Right lobe of liver (tissue), 6 donors: ENCODE data around the gene LRMDA. TPM values are rescaled to one million over a fixed set of nuclear protein-coding genes. Genes with fewer than 3 reads are reported as not detected.

Source experiments
- ATAC-seq, 4 donors: fragments of 200-7000 bp; cut with Tn5 transposase; one replicate each; pipeline ENCODE4 v1.9.1; 2020; ENCODE audit warnings: mild to moderate bottlenecking in 4 of 4, moderate library complexity in 4 of 4
- DNase-seq, 3 donors: peaks; one replicate each; pipeline ENCODE4 v3.0.0-alpha.2; 2020
- H3K27ac ChIP-seq, 3 donors: fragments of 200-600 bp; one replicate each; pipeline ENCODE4 v1.8.0; 2022
- H3K27me3 ChIP-seq, 2 donors: fragments of 200-600 bp; one replicate each; pipeline ENCODE4 v1.8.0; 2022
- H3K36me3 ChIP-seq, 4 donors: fragments of 200-600 bp; sonication (generic) in 1 of 4; one replicate each; pipeline versions ENCODE4 v1.5.1 to v1.8.0; 2017 to 2022; ENCODE audit warnings: control low read depth in 1 of 4
- H3K4me1 ChIP-seq, 4 donors: fragments of 200-600 bp; sonication (generic) in 1 of 4; one replicate each; pipeline versions ENCODE4 v1.5.1 to v1.8.0; 2017 to 2022; ENCODE audit warnings: control low read depth in 1 of 4
- H3K4me3 ChIP-seq, 3 donors: fragments of 200-600 bp; one replicate each; pipeline ENCODE4 v1.8.0; 2022
- H3K9me3 ChIP-seq, 4 donors: fragments of 200-600 bp; sonication (generic) in 1 of 4; one replicate each; pipeline versions ENCODE4 v1.5.1 to v1.8.0; 2017 to 2022; ENCODE audit warnings: control low read depth in 1 of 4
- POLR2A ChIP-seq: fragments of 450-650 bp; IDR thresholded peaks from one replicate; pipeline ENCODE4 v1.6.1; 2017; ENCODE audit warnings: antibody characterized with exemption, mild to moderate bottlenecking
- WGBS: methylation state at CpG from one replicate; pipeline ENCODE4 v1.1.6; 2018; ENCODE audit warnings: low coverage, low lambda C conversion rate; ENCODE audit not compliant: insufficient coverage; ENCODE audit errors: missing lambda C conversion rate; 5-methylcytosine and 5-hydroxymethylcytosine counted together
- intact Hi-C, 2 donors: fragments of 100-400 bp; cut with DNase I; formaldehyde crosslinking; loops; one replicate each; pipeline versions ENCODE4 v1.11.2 to v1.14.1; 2022
- total RNA-seq, 6 experiments: library from RNA; depleted of rRNA in 2 of 6; stranded (reverse); fragments of >200 nt in 2 of 6; fragmentation: NEBNext Ultra II Directional in 3 of 6; extraction: Animal tissue kit (Norgen Biotek cat#: 25700) in 3 of 6; gene quantifications; one replicate each; pipeline versions ENCODE4 v1.1.0 to v1.2.4, GENCODE V29; 2016 to 2023
- TF ChIP-seq, protein P1 (sequence below), 4 donors: fragments of 200-600 bp in 3 of 4; fragments of 450-650 bp in 1 of 4; IDR thresholded peaks; one replicate each; pipeline versions ENCODE4 v1.5.1 to v1.8.0; 2016 to 2022; ENCODE audit warnings: antibody characterized with exemption in 4 of 4, mild to moderate bottlenecking in 2 of 4
- donor health status: DM: no; HTN: yes; CAD: no.
- donor health status: DM: no; HTN: no; CAD: no.
- donor health status: DM: no; HTN: no; CAD: no.
- donor health status: DM: no; HTN: yes; CAD: no.
- donor health status: DM: no; HTN: yes; CAD: no.

The LRMDA gene
- total RNA-seq, 6 experiments from 2014 or later = 9.9 to 19.9 (median 16.3) TPM

- WGBS = 100% methylated on average over 1 of the region's 6 CpGs
- no peaks in the 10 kb centered on the region for H3K36me3 ChIP-seq
- ATAC-seq (no peak), DNase-seq (no peak)
- no peak for TF ChIP-seq POLR2A
- TF ChIP-seq, protein P1, sequence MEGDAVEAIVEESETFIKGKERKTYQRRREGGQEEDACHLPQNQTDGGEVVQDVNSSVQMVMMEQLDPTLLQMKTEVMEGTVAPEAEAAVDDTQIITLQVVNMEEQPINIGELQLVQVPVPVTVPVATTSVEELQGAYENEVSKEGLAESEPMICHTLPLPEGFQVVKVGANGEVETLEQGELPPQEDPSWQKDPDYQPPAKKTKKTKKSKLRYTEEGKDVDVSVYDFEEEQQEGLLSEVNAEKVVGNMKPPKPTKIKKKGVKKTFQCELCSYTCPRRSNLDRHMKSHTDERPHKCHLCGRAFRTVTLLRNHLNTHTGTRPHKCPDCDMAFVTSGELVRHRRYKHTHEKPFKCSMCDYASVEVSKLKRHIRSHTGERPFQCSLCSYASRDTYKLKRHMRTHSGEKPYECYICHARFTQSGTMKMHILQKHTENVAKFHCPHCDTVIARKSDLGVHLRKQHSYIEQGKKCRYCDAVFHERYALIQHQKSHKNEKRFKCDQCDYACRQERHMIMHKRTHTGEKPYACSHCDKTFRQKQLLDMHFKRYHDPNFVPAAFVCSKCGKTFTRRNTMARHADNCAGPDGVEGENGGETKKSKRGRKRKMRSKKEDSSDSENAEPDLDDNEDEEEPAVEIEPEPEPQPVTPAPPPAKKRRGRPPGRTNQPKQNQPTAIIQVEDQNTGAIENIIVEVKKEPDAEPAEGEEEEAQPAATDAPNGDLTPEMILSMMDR (IDR thresholded peaks at IDR 0.05) = no peak
- peaks cover 0 to 6% (median 0%) of the 10 kb centered on the region in 4 donors for H3K4me1 ChIP-seq
- no peaks in the 10 kb centered on the region for H3K9me3 ChIP-seq
- H3K27me3 ChIP-seq = no peaks in the 10 kb centered on the region
- intact Hi-C loops = no loop called here
- no peak overlapping the region for H3K27ac ChIP-seq
- no peak overlapping the region for H3K4me3 ChIP-seq
Measured at GRCh38 chr10:75425291-75426079, 5.9 kb upstream of the LRMDA start.

DNA sequence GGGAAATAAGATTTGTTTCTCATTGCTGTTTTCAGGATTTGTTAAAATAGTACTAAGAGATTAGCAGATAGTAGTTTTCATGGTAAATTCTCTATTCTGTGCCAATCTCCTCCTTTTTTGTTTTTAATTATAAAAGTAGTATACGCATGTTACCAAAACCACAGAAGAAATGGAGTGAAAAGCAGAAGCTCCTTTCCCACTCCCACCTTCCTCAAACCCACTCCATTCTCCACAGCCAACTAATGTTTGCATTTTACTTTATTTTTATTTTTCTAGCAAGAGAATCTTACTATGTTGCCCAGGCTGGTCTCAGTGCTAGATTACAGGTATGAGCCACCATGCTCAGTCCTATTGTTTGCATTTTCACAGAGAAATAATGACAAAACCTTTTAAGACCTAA is 4.5 kb upstream of the LRMDA start:
- no peak overlapping the region for H3K4me3 ChIP-seq
- no peaks in the 10 kb centered on the region for H3K36me3 ChIP-seq
- 100% methylated on average over 1 of the region's 1 CpG for whole genome bisulfite sequencing
- intact Hi-C loops = no loop called here
- DNase-seq (no peak), ATAC-seq (no peak)
- H3K27me3 ChIP-seq = no peaks in the 10 kb centered on the region
- no peaks in the 10 kb centered on the region for H3K9me3 ChIP-seq
- TF ChIP-seq, protein P1 (IDR thresholded peaks at IDR 0.05) = no peak
- TF ChIP-seq POLR2A = no peak
- peaks cover 0 to 11% (median 0%) of the 10 kb centered on the region in 4 donors for H3K4me1 ChIP-seq
- no peak overlapping the region for H3K27ac ChIP-seq

GRCh38 chr10:75427951-75428350 is 3.5 kb upstream of the LRMDA start:
- Histone ChIP-seq H3K9me3 (no peaks in the 10 kb centered on the region), H3K27ac (no peak overlapping the region), H3K36me3 (no peaks in the 10 kb centered on the region), H3K4me3 (no peak overlapping the region), H3K4me1 (peaks cover 0 to 17% (median 5%) of the 10 kb centered on the region in 4 donors), H3K27me3 (no peaks in the 10 kb centered on the region)
- DNase-seq (no peak), ATAC-seq (peak in 1 of 4 donors; percentile 11)
- intact Hi-C loops = no loop called here
- TF ChIP-seq, protein P1 (IDR thresholded peaks at IDR 0.05) = no peak
- TF ChIP-seq POLR2A = no peak
- WGBS = 46% methylated on average over 3 of the region's 3 CpGs

- 53% methylated on average over 8 of the region's 9 CpGs for WGBS
- no peaks in the 10 kb centered on the region for H3K36me3 ChIP-seq
- DNase-seq = no peak
- no peak overlapping the region for H3K4me3 ChIP-seq
- intact Hi-C loops = no loop called here
- no peak overlapping the region for H3K27ac ChIP-seq
- H3K4me1 ChIP-seq = peaks cover 0 to 21% (median 6%) of the 10 kb centered on the region in 4 donors
- H3K9me3 ChIP-seq = no peaks in the 10 kb centered on the region
- no peak for TF ChIP-seq POLR2A
- TF ChIP-seq, protein P1 (IDR thresholded peaks at IDR 0.05) = no peak
- no peaks in the 10 kb centered on the region for H3K27me3 ChIP-seq
- peak in 2 of 4 donors; percentile 3 to 13 for ATAC-seq
Measured at GRCh38 chr10:75428434-75429158, 2.8 kb upstream of the LRMDA start.
